ENCODE measurements around the gene STK32B. TPM values are rescaled to one million over a fixed set of nuclear protein-coding genes. Genes with fewer than 3 reads are reported as not detected.

STK32B gene
- total RNA-seq, 1 donor from 2014 or later = 46.9 TPM

- Mint-ChIP-seq H3K9me3 (ENCODE audit: unreplicated experiment) (peaks cover 9% of the 10 kb centered on the region), H3K36me3 (ENCODE audit: unreplicated experiment) (peaks cover 13% of the 10 kb centered on the region)
Measured at GRCh38 chr4:5547651-5548249, 496.5 kb downstream of the STK32B start.

More at GRCh38 chr4:5547651-5548249, 496.5 kb downstream of the STK32B start:
- Mint-ChIP-seq H3K27me3 (ENCODE audit: unreplicated experiment) (peaks cover 22% of the 10 kb centered on the region), H3K27ac (ENCODE audit: unreplicated experiment) (no peak overlapping the region), H3K4me3 (ENCODE audit: unreplicated experiment) (no peak overlapping the region), H3K4me1 (ENCODE audit: unreplicated experiment) (no peaks in the 10 kb centered on the region)
- TF ChIP-seq, protein P1, sequence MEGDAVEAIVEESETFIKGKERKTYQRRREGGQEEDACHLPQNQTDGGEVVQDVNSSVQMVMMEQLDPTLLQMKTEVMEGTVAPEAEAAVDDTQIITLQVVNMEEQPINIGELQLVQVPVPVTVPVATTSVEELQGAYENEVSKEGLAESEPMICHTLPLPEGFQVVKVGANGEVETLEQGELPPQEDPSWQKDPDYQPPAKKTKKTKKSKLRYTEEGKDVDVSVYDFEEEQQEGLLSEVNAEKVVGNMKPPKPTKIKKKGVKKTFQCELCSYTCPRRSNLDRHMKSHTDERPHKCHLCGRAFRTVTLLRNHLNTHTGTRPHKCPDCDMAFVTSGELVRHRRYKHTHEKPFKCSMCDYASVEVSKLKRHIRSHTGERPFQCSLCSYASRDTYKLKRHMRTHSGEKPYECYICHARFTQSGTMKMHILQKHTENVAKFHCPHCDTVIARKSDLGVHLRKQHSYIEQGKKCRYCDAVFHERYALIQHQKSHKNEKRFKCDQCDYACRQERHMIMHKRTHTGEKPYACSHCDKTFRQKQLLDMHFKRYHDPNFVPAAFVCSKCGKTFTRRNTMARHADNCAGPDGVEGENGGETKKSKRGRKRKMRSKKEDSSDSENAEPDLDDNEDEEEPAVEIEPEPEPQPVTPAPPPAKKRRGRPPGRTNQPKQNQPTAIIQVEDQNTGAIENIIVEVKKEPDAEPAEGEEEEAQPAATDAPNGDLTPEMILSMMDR (IDR thresholded peaks at IDR 0.05) = no peak
- DNase-seq (ENCODE audit: extremely low spot score, unreplicated experiment) = peak; percentile 75

Other genes starting within 250 kb of the STK32B start
- gene MSX1, start 191.8 kb upstream of the STK32B start, total RNA-seq = 2.2 and 3.5 TPM in 2 replicates
- gene CYTL1, start 32.0 kb upstream of the STK32B start, total RNA-seq = 82.4 and 86.8 TPM in 2 replicates